M059J (cell line): ENCODE data around the gene KNOP1. TPM values are rescaled to one million over a fixed set of nuclear protein-coding genes. Genes with fewer than 3 reads are reported as not detected.

Experiments used
- DNase-seq: peaks from one replicate; pipeline ENCODE4 v3.0.0-alpha.2; 2012; ENCODE audit warnings: low read depth
- total RNA-seq: library from RNA; depleted of rRNA; stranded (reverse); fragments of >200 nt; shearing (Covaris generic); gene quantifications from 2 replicates; pipeline ENCODE4 v1.2.3, GENCODE V29; 2014

Gene KNOP1
- total RNA-seq, 1 experiment from 2014 or later = 13.6 TPM

- DNase-seq = no peak
Observed at GRCh38 chr16:19707569-19708295, 10.3 kb downstream of the KNOP1 start.

GRCh38 chr16:19706846-19707245, 11.2 kb downstream of the KNOP1 start:
- no peak for DNase-seq

GRCh38 chr16:19705843-19706242, 12.2 kb downstream of the KNOP1 start:
- DNase-seq = no peak

- DNase-seq = no peak
Observed at GRCh38 chr16:19705146-19705501, 12.9 kb downstream of the KNOP1 start.

- DNase-seq = peak; percentile 65
Observed at GRCh38 chr16:19704321-19705145, 13.5 kb downstream of the KNOP1 start.

GRCh38 chr16:19703172-19703889, 14.7 kb downstream of the KNOP1 start:
- no peak for DNase-seq

GRCh38 chr16:19701091-19701490, 16.9 kb downstream of the KNOP1 start:
- DNase-seq = peak; percentile 15

- DNase-seq = peak; percentile 72
Observed at GRCh38 chr16:19700319-19700781, 17.7 kb downstream of the KNOP1 start.

GRCh38 chr16:19699472-19699871, 18.6 kb downstream of the KNOP1 start:
- no peak for DNase-seq

GRCh38 chr16:19698480-19699465, 19.3 kb downstream of the KNOP1 start:
- peak; percentile 60 for DNase-seq

GRCh38 chr16:19697756-19698318, 20.2 kb downstream of the KNOP1 start:
- no peak for DNase-seq

GRCh38 chr16:19696961-19697360, 21.1 kb downstream of the KNOP1 start:
- DNase-seq = no peak

- DNase-seq = peak; percentile 91
Observed at GRCh38 chr16:19696328-19696727, 21.7 kb downstream of the KNOP1 start.

GRCh38 chr16:19694989-19695388, 23.0 kb downstream of the KNOP1 start:
- DNase-seq = no peak

- peak; percentile 43 for DNase-seq
Observed at GRCh38 chr16:19691161-19691711, 26.8 kb downstream of the KNOP1 start.

- no peak for DNase-seq
Observed at GRCh38 chr16:19690196-19690595, 27.8 kb downstream of the KNOP1 start.

- no peak for DNase-seq
Observed at GRCh38 chr16:19689342-19689741, 28.7 kb downstream of the KNOP1 start.

- DNase-seq = no peak
Observed at GRCh38 chr16:19688396-19689024, 29.5 kb downstream of the KNOP1 start.

- DNase-seq = no peak
Observed at GRCh38 chr16:19687279-19687678, 30.7 kb downstream of the KNOP1 start.

GRCh38 chr16:19685176-19685575, 32.9 kb downstream of the KNOP1 start:
- no peak for DNase-seq
